H7 (cell line): Measurements from ENCODE around the gene APP. TPM values are rescaled to one million over a fixed set of nuclear protein-coding genes. Genes with fewer than 3 reads are reported as not detected.

Experiments
- DNase-seq: peaks from one replicate; pipeline ENCODE4 v3.0.0; 2012
- H3K27me3 ChIP-seq: 2 replicates; pipeline ENCODE4 v1.6.0; 2011; ENCODE audit warnings: mild to moderate bottlenecking, low read length; ENCODE audit not compliant: control insufficient read depth, insufficient read depth
- H3K36me3 ChIP-seq: replicated peaks from 2 replicates; pipeline ENCODE4 v1.5.1; 2011; ENCODE audit warnings: low read length; ENCODE audit not compliant: control insufficient read depth, insufficient read depth
- H3K4me3 ChIP-seq: 2 replicates; pipeline ENCODE4 v1.5.1; 2011; ENCODE audit warnings: low read depth, mild to moderate bottlenecking, control low read depth, low read length, moderate library complexity; ENCODE audit not compliant: insufficient read depth
- total RNA-seq: library from RNA; depleted of rRNA; stranded (reverse); fragments of >200 nt; shearing (Covaris generic); gene quantifications from 2 replicates; pipeline ENCODE4 v1.2.3, GENCODE V29; 2014; rRNA removed

Gene APP
- total RNA-seq: 316 and 368 TPM in 2 replicates

- DNase-seq: peak; percentile 97
- peak within 1 kb of the TSS; percentile 98 for H3K4me3 ChIP-seq
- no peaks in the 10 kb centered on the region; the same call in 1 of the 2 replicates for H3K27me3 ChIP-seq
- H3K36me3 ChIP-seq: no peaks in the 10 kb centered on the region; the same call in 1 of the 2 replicates
Observed at GRCh38 chr21:26170471-26171257, at the start of gene APP. TSS of gene APP (minus strand) at chr21:26170770. CDS start at chr21:26170620, 150 bp downstream.

- Histone ChIP-seq H3K36me3 (no peaks in the 10 kb centered on the region), H3K27me3 (no peaks in the 10 kb centered on the region), H3K4me3 (no peak overlapping the region)
- DNase-seq: peak; percentile 26
Observed at GRCh38 chr21:26212220-26212619, 41.6 kb upstream of the APP start.

- DNase-seq: no peak
- no peak overlapping the region for H3K4me3 ChIP-seq
- no peaks in the 10 kb centered on the region for H3K36me3 ChIP-seq
- no peaks in the 10 kb centered on the region for H3K27me3 ChIP-seq
Observed at GRCh38 chr21:26210614-26211013, 40.0 kb upstream of the APP start.

- no peak overlapping the region for H3K4me3 ChIP-seq
- DNase-seq: no peak
- no peaks in the 10 kb centered on the region for H3K36me3 ChIP-seq
- H3K27me3 ChIP-seq: no peaks in the 10 kb centered on the region
Observed at GRCh38 chr21:26207021-26207420, 36.5 kb upstream of the APP start.

DNA sequence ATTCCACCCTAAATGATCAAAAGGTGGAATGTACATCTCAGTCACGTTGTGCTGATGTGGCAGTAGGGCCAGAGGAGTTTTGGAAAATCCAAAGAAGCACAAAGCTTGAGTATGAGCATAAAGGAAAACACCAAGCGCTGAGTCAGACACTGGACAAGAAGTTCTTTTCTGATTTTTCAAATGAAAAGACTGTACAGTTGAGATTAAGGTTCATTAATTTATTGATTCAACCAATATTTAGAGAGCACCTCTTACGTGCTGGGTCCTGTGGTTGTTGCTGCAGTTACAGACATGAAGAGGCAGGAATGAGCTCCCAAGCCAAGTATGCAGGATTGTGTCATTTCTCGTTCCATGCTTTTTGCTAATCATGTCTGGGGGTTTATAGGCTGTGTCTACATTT, 28.9 kb upstream of the APP start:
- Histone ChIP-seq H3K27me3 (no peaks in the 10 kb centered on the region), H3K4me3 (no peak overlapping the region), H3K36me3 (no peaks in the 10 kb centered on the region)
- DNase-seq: no peak

- Histone ChIP-seq H3K36me3 (no peaks in the 10 kb centered on the region), H3K27me3 (no peaks in the 10 kb centered on the region), H3K4me3 (no peak overlapping the region)
- DNase-seq: no peak
Observed at GRCh38 chr21:26195708-26196107, 25.1 kb upstream of the APP start.

DNA sequence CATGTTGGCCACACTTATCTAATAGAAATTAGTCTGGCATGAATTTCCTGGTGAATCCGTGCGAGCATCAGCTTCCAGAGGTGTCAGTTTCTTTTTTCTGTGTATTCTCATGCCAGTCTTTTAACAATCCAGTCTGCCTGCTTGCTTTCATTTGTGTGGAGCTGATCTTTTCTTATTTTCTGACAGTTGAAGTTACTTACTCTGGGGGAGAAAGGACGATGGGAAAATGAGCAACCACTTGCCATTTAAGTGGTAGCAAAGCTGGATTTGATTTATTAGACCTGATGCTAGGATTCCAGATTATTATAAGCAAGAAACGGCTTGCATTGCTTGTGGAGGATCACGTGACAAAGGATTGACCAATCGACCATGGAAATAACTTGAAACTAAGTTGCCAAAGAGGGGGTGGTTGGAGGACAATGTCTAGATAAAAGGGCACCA, 24.3 kb upstream of the APP start:
- DNase-seq: no peak
- H3K27me3 ChIP-seq: no peaks in the 10 kb centered on the region
- no peak overlapping the region for H3K4me3 ChIP-seq
- H3K36me3 ChIP-seq: no peaks in the 10 kb centered on the region

DNA sequence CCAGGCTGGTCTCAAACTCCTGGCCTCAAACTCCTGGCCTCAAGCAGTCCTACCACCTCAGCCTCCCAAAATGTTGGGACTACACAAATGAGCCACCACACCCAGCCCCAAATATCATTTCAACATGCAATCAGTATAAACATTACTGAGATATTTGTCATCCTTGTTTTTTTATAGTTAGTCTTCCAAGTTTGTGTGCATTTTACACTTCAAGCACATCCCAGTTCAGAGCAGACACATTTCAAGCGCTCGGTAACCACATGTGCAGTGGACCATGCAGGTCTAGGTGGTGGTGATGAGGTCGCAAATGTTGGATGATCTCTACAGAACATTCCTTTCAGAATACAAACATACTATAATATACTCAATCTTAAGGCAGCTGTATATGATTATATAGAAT, 23.8 kb upstream of the APP start:
- Histone ChIP-seq H3K36me3 (no peaks in the 10 kb centered on the region), H3K4me3 (no peak overlapping the region), H3K27me3 (no peaks in the 10 kb centered on the region)
- no peak for DNase-seq

DNA sequence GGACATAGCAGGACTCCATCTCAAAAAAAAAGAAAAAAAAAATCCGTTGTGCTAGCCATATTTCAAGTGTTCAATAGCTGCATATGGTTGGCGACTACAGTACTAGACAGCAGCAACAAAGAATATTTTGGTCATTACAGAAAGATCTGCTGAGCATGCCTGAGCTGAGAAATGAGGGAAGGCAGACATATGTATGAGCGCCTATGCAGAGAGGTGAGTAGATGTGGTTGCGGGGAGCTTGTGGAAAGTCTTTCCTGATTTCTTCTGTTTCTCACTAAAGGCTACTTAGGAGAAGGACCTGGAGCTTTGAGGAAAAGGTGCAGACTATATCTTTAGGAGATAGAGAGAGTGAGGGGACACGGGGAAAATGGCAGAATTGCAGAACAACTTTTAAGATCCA, 21.0 kb upstream of the APP start:
- DNase-seq: no peak
- Histone ChIP-seq H3K4me3 (no peak overlapping the region), H3K36me3 (no peaks in the 10 kb centered on the region), H3K27me3 (no peaks in the 10 kb centered on the region)

GRCh38 chr21:26188422-26188821, 17.9 kb upstream of the APP start:
- DNase-seq: no peak
- Histone ChIP-seq H3K36me3 (no peaks in the 10 kb centered on the region), H3K4me3 (no peak overlapping the region), H3K27me3 (no peaks in the 10 kb centered on the region)

DNA sequence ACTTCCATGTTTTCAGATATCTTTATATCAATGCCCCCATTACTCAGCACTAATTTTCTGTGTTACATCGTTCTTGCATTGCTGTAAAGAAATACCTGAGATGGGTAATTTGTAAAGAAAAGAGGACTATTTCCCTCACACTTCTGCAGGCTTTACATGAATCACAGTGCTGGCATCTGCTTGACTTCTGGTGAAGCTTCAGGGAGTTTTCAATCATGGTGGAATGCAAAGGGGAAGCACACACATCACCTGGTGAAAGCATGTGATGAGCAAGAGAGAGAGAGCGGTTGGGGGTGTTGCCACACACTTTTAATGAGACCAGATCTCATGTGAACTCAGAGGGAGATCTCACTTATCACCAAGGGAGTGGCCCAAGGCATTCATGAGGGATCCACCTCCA, 14.9 kb upstream of the APP start:
- H3K4me3 ChIP-seq: no peak overlapping the region
- H3K36me3 ChIP-seq: no peaks in the 10 kb centered on the region
- H3K27me3 ChIP-seq: no peaks in the 10 kb centered on the region
- DNase-seq: no peak

DNA sequence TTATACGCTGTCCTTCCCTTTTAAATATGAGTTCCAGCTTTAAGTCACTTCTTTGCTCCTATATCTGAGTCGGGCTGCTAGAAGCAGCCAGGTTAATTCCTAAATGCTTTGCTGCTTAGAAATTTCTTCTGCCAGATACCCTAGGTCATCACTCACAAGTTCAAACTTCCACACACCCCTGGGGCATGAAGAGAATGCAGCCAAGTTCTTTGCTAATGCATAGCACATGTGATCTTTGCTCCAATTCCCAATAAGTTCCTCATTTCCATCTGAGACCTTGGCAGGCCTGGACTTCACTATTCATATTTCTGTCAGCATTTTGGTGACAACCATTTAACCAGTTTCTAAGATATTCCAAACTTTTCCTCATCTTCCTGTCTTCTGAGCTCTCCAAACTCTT, 14.5 kb upstream of the APP start:
- DNase-seq: no peak
- Histone ChIP-seq H3K27me3 (no peaks in the 10 kb centered on the region), H3K4me3 (no peak overlapping the region), H3K36me3 (no peaks in the 10 kb centered on the region)

DNA sequence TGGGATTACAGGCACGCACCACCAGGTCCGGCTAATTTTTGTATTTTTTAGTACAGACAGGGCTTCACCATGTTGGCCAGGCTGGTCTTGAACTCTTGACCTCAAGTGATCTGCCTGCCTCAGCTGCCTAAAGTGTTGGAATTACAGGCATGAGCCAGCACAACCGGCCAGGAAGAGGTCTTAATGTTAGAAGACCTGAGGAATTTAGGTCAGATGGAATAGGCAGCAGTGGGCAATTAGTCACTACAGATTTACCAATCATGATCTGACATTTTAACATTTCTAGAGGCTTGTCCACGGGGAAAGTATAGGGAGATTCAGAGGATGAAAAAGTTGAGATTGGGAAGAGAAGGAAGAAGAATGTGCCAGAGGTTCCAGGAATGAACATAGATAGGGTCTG, 8.9 kb upstream of the APP start:
- Histone ChIP-seq H3K27me3 (no peaks in the 10 kb centered on the region), H3K4me3 (no peak overlapping the region), H3K36me3 (no peaks in the 10 kb centered on the region)
- no peak for DNase-seq

DNA sequence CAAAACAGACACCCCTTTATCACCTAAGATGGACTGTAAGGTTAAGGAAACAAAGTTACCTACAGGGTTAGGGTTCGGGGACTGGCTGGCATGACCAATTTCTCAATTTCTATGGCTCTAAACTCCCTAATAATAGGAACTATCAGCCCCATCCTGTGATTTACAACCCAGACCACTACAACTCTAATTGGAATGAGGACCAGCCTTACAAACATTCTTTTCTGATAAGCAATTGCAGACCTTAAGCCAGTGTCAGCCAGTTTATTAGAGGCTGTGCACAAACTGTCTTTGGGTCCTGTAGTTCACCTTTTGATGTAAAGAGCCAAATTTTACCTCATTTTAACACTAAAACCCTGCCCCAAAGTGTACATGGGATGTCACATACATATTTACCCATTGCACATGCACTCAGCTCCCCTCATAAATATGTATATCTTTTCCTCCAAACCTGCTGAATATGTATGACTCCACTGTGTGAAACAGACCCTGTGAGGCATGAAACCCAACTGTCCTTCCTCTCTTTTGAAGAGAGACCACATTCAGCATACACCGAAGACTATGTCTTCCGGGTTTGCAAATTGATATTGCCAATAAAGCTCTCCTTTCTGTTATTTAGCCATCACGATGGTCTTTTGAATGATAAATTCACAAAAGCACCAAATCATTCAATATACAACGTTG, 7.3 kb upstream of the APP start:
- no peak for DNase-seq
- no peaks in the 10 kb centered on the region for H3K36me3 ChIP-seq
- H3K4me3 ChIP-seq: no peak overlapping the region
- no peaks in the 10 kb centered on the region for H3K27me3 ChIP-seq

DNA sequence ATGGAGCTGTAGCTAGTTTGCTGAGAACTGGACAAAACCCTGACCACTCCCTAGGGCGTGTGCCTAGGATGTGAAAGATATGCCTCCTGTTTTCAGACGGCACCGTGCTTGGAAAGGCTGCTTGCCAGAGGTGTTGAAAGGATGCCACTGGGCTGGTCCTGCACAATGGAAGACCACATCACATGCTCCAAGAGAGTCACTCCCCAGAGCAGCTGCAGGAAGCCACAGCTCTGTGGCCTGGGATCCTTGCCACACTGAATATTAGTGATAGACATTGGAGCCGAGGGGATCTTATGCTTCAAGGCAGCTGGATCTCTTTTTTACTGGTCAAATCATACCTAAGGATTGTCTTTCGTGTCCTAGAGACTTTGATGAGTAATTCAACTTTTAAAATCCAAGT, 6.6 kb upstream of the APP start:
- Histone ChIP-seq H3K36me3 (no peaks in the 10 kb centered on the region), H3K4me3 (no peak overlapping the region), H3K27me3 (no peaks in the 10 kb centered on the region)
- no peak for DNase-seq
